CD4-positive, alpha-beta T cell treated with Interferon gamma for 1 hour (primary cell): ENCODE data around the gene PLPP3.

Experiments
- DNase-seq: peaks from one replicate; pipeline ENCODE4 v3.0.0-alpha.2; 2020

PLPP3 gene

DNA sequence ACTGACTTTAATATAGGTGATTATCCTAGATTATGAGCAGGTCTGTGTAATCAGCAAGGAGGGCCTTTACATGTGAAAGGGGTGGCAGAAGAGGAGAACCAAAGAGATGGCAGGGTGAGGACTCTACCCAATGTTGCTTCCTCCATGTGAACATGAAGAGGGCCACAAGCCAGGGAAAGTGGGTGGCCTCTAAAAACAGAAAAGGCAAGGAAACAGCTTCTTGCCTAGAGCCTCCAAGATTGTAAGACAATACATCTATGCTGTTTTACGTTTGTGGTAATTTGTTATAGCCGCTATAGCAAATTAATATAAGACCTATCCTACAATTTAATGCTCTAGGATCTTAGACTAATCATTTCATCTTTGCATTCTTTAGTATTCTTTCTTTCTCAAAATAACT, 85.5 kb downstream of the PLPP3 start:
- DNase-seq, result no peak

DNA sequence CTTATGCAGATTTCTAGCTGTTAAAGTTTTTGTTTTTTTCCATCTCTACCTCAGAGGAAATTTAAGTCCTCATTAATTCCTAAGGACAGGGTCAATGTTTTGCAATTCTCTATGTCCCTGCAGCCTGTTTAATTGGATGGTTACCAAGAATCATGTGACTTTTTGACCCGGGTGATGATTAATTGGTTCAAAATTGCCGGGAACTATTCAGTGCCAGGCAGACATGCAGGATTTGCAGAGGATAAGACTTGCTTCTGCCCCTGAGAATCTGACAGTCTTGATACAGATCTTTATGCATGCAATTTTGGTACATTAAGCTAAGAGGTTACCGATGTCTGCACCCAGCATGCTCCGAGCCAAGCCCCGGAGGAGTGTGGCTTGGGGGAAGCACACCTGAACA, 87.9 kb downstream of the PLPP3 start:
- DNase-seq, result no peak

DNA sequence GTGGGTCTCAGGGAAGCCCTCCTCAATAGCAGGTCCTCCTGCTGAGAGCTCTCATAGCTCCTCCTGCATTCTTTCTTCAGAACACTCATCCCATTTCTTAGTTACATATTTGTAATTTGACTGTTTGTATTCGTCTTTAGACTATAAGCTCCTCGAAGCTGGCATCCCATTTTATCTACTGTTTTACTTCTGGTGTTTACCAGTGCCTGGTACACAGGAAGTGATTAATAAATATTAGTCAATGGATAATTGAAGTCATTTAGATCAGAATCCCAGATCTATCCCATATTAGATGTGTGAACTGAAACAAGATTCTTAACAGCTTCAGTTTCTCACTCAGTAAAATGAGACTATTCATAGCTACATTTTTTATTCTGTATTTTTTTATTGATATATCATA, 88.7 kb downstream of the PLPP3 start:
- DNase-seq, result no peak

DNA sequence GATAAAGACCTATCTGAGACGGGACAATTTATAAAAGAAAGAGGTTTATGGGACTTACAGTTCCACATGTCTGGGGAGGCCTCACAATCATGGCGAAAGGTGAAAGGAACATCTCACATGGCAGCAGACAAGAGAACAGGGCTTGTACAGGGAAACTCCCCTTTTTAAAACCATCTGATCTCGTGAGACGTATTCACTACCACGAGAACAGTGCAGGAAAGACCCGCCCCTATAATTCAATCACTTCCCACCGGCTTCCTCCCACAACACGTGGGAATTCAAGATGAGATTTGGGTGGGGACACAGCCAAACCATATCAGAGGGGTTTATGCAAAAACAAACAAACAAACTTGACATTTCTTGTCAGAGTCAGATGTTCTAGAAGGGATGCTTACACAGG, 89.7 kb downstream of the PLPP3 start:
- no peak for DNase-seq

DNA sequence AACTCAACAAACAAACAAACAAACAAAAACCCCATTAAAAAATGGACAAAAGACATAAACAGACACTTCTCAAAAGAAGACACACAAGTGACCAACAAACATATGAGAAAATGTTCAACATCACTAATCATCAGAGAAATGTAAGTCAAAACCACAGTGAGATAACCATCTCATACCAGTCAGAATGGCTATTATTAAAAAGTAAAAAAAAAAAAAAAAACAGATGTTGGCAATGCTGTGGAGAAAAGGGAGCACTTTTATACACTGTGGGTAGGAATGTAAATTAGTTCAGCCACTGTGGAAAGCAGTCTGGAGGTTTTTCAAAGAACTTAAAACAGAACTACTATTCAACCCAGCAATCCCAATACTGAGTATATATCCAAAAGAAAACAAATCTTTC, 94.7 kb downstream of the PLPP3 start:
- DNase-seq, result no peak

DNA sequence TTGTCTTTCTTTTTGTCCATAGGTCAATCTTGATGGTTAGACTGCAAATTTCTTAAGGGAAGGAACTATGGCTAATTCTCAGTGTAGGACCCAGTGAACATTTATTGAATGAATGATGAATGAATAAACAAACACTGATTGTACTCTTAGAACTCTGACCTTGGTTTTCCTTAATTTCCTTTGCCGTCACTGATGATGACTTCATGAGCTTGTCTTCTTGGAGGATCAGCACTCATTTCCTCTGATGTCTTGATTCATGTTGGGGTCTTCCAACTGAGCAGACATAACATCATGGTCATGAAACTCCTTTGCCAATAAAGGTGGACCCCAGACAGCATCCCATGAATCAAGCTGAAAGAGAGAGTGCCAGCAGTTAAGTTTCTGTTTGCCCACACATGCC, 96.3 kb downstream of the PLPP3 start:
- no peak for DNase-seq

DNA sequence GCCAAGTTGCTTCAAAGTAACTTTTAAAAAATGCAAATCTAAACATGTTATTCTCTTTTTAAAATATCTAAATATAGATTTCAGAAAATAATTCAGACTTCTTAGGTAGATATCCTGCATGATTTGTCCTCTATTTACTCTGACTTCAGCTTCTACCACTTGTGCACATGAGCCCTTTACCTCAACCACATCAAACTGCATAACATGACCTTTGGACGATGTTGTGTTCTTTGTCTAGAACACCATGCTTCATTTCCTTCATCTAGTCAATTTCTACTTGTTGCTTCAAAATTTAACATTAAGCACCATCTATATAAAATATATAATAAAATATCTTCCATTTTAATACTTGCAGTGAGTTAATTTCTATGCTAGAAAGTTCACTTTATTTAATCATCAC, 96.9 kb downstream of the PLPP3 start:
- DNase-seq, result no peak

DNA sequence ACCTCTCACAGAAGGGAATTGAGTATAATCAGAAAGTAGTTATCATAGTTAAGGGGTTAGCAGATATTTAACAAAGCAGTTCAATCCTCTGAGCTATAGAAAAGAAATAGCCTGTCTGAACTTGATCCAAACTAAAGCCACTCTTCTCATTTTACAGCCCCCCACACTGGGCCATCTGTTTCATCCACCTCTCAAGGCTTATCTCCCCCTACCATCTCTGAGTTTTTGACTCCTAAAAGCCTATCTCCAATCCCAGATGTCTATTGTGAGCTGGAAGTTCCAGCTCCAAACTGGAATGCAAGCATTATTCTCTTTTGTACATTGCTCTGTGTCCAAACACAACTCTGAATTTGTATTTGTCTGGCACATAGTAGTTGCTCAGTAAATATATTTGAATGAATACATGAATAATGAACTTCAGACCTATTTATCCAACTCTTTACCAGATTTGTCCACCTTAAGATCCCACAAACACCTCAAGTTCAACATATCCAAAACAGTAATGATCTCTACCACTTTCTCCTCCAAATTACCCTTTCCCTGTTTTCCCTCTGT, 98.1 kb downstream of the PLPP3 start:
- no peak for DNase-seq

DNA sequence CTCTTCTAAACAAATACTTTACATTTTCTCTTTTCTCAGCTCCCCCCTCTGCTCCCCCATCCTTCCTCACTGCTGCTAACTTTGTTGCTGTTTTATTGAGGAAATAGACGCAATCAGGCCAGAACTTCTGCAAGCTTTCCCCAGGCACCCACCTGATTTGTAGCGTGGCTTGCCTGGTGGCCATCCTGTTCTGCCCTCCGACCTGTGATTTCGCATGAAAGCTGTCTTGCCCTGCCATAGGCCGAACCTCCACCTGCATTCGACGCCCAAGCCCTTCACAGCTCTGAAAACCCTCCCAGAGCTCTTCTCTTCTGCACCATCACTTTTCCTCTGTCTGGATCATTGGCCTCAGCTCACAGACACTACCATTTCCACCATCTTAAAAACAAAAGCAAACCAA, 100.6 kb downstream of the PLPP3 start:
- DNase-seq, result no peak

DNA sequence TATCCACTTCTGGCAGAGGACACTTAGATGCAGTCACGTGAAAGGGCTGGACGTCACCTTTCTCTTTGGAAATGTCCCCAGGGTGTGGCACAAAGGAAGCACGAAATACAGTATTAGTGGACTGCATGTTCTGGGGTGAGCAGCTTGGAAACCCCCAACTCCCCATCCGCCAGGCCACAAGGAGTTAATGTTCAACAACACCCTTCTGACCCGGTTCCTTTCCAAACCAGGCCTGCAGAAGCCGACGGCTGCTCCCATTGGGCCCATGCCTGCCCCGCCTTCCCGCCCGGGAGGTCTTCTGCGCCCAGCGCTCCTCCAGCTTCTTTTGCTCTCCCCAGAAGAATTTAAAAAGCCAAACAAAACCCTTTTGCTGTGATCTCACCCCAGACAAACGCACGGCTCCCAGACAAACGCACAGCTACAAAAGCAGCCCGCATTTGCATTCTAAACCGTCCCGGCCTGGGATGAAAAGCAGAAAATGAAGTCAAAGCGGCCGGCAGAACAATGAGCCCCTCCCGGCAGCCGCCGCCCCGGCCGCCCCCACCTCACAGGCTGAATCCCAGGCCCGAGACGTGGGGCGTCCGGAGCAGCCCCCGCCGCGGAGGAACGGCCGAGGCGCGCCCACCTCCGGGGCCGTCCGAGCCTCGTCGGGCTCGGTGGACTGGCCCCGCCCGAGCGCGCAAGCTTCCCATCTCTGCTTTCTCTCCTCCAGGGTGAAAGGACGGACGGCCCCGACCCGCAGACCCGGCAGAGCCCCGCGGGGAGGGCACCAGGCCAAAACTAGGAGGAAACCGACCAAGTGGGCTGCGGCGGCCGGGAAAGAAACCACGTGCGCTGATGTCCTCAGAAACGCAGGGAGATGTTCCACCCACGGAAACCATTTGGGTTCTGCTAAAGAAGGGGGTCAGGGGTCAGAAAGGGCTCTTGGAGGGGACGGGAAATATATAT, 101.9 kb downstream of the PLPP3 start:
- no peak for DNase-seq

DNA sequence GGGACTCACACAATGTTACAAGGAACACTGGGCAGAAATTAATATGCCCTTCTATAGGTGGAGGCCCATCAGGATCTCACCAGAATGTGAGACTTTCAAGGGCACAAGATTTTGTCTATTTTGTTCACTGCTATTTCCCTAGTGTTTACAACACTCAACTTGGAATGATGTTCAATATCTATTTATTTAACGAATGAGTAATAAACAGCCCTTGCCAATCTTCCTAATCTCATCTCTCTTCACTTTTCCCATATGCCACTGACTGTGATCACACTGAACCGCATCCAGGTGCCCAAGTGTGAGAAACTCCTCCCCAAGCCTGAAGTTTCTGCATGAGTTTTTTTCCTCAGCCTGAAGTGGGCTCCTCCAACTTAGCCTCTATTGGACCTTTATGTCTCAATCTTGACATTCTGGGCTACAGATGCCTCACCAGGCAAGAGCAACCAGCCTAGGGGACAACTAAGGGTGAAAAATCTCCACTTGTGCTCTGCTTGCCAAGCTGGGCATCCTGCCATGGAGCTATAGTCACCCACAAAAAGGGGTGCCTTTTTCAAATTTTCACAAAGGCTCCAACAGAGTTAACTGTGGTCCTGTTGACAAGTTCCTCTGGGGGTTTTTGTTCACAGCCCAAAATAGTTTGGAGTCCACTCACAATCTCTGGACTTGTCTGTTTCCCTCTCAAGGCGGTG, 105.6 kb downstream of the PLPP3 start:
- DNase-seq, result no peak

DNA sequence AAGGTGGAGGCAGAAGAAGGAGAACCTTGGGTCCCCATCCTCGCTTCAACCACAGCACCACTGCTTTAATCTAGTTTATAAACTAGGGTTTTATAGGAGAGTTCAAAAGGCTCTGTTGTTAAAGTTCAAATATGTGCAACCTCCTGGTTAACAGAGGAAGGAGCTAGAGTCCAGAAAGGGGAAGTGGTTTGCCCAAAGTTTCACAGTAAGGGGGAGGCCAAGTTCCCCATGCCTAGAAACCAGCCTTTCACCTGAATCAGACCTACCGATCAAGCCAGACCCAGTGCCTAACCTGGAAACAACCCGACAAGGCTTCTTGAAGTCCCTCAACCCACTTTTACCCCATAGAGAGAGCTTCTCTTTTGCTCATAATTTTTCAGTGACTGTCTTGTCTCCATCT, 106.5 kb downstream of the PLPP3 start:
- peak; percentile 36 for DNase-seq

DNA sequence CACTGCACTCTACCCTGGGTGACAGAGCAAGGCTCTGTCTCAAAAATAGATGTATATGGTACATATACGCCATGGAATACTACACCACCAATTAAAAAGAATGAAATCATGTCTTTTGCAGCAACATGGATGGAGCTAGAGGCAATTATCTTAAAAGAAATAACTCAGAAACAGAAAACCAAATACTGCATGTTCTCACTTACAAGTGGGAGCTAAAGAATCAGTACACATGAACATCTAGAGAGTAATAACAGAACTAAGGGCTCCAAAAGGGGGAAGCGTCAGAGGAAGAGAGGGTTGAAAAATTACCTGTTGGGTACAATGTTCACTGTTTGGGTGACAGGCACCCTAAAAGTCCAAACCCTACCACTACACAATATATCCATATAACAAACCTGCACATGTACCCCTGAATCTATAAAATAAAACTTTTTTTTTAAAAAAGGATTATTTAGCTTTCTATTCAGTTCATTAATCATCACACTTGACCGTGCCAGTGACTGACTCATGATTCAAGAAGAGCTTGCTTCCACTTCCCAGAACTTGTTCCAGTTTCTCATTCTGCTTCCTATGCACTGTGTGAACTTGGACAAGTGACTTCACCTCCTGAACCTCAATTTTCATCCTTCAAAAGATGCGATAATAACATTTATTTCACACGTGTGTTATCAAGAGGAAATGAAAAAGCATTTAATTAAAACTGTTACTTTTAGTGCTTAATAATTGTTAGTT, 109.6 kb downstream of the PLPP3 start:
- no peak for DNase-seq

DNA sequence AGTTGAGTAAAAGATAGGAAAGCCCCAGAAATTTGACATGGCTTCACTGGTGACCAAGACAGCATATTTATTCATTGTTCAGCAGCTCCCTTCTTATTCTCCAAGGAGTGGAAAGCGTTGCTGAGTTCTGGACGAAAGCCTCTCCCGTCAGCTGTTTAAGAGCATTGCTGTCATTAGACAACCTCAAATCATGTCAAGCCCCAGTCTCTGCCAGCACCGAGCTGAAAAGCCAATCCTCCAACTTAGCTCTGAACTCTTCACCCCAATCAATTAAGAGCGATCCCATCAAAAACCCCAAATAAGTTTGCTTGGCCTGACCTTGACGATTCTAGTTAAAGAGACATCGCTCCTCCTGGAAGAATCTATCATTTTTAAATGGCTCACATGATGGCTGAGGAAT, 110.8 kb downstream of the PLPP3 start:
- no peak for DNase-seq

DNA sequence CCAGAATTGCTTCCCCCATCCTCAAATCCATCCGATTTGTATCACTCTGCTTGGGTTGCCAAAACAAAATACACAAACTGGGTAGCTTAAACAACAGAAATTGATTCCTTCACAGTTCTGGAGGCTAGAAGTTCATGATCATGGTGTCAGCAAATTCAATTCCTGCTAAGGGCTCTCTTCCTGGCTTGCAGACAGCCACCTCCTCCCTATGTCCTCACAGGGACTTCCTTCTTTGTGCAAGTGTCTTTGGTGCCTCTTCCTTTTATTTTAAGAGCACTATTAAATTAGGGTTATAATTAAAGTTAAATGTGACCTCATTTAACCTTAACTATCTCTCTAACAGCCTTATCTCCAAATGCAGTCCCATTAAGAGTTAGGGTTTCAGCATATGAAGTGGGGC, 112.8 kb downstream of the PLPP3 start:
- DNase-seq, result peak; percentile 9

DNA sequence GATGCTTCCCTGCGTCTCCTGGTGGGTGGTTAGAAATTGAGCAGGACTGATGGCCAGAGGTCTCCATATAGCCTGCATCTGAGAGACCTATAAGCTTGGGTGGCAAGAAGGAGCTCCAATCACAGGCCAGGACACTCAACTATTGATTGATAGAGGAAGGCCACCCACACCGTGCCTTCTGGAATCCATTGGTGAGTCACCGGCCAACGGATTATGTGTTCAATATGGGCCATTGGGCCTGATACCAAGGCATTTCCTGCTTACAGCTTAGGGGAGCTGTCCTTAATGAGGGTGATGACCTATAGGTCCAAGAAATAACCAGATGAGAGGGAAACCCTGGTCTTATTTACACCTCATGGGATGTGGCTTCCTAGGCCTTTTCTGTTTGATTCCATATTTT, 115.1 kb downstream of the PLPP3 start:
- no peak for DNase-seq

DNA sequence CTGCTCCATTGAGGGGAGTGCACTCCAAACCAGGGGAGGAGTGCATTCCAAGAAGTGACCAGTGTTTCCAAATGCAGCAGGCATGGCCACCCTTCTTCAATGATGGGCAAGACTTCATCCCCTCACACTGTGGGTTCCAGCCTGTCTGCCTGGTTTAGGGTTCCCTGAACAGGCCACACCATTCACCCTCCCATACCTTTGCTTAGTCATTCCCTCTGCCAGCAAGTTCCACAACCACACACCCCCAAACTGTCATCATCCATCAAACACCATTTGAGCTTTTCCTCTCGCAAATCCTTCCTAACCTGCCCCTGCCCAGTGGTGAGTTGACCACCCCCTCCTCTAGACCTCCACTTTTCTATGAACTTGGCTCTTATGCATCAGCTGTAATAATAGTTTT, 116.0 kb downstream of the PLPP3 start:
- no peak for DNase-seq

DNA sequence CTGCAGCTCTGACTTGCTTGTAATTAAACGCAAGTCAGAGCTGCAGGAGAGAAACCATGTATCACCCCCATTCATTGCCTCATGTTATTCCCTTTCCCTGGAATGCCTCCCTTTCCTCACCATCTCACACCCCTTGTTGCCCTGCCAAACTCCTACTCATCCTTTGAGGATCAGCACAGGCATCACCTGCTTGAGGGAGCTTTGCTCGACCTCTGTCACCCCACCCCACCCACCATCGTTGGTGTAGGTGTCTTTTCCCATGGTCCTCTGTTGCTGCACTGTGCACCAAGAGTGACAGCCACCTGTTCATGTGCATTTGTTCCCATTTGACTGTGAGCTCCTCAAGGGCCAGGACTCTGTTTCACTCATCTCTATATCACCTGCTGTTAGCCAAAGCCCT, 117.2 kb downstream of the PLPP3 start:
- DNase-seq, result no peak

DNA sequence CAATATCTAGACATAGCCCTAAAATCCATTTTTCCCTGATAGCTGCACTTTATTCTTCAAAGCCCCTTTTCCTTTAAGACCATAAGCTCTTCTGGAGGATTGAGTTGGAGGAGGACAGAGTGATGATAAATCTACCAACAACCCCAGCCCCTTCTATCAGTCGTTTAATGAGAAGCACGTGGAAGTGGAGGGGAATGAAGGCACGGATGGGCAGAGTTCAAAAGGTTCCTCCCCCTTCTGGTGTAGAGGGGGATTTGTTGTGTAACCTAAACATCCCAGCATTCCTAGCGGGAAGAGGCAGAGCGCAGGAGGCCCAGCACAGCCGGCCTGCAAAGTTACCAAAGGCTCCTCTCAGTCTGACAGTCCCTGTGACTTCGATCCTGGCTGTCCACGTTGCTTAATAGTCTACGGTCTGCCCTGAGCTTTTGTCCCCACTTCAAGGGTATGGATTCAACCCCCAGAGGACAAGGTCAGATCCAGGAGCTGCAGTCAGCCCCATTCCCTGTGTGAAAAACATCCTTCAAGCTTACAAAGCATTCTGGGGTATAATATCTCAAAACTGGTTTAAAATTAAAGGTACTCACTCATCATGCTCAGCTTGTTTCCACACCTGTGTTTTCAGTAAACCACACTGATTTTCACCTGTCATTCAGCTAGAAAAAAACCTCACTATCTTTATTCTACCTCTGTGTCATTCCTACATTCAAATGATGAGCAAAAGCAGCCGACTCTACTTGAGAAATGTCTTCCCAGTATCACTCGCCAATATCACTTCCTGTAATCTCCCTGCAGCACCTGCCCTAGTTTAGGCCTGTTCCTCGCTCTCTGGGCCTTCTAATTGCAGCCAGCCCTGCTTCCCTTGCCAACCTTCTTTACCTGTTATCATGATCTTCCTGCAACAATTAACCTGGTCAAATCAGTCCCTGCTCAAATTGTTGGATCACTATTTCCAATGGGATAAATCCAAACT, 117.9 kb downstream of the PLPP3 start:
- no peak for DNase-seq

DNA sequence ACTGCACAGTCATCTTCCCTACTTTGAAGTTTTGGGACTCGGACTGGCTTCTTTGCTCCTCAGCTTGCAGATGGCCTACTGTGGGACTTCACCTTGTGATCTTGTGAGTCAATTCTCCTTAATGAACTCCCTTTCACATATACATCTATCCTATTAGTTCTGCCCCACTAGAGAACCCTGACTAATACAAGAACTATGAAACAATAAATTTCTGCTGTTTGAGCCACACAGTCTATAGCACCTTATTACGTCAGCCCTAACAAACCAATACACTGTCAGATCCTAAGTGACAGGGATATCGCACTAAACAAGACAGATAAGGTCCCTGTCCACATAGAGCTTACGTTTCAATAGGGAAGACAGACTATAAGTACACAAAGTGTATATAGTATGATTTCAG, 120.1 kb downstream of the PLPP3 start:
- no peak for DNase-seq

DNA sequence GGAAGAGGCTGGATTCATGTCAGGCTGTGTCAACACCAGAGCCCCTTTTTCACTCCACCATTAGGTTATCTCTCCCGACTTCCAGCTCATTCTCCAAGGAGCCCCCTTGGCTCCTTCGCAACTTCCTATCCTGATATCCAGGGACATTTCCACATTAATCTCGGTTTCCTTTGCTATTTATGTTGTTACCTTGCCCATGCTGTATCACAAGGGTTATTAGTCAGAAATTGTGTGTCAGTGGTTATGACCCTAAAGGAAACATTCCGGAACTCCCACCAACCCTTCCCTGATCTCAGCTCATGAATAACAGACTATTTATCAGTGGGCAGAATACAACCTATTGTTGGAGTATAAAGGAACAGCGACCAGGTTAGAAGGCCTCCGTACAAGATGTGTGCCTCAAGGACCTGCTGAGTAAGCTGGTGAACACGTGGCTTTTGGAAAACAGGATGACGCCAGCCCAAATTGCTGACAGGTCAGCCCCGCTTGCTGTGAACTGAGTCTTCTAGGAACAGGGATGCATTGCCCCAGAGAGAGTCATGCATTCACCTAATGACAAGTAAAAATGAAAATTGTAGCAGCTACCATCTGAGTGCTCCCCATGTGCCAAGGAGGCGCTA, 121.5 kb downstream of the PLPP3 start:
- DNase-seq, result no peak
